ENCODE measurements around the gene CARHSP1.

The CARHSP1 gene

GRCh38 chr16:8855972-8856371 lies 12.8 kb downstream of the CARHSP1 start:
- Histone ChIP-seq H2BK5ac (ENCODE audit: low read depth, low read length, poor library complexity, severe bottlenecking) (no peak overlapping the region), H2AFZ (ENCODE audit: low read depth, low read length) (no peak overlapping the region), H3K36me3 (ENCODE audit: control insufficient read depth in 1 of 2, insufficient read depth in 2 of 2, low read depth in 1 of 2, low read length in 2 of 2) (peaks cover 72 to 79% of the 10 kb centered on the region in 2 experiments), H3K18ac (ENCODE audit: low read depth in 1 of 2, low read length in 2 of 2) (no peak overlapping the region), H3K4me2 (ENCODE audit: low read length, poor library complexity, severe bottlenecking) (no peak overlapping the region), H4K8ac (ENCODE audit: low read length) (no peak overlapping the region), H3K9me3 (ENCODE audit: control insufficient read depth, low read length) (no peaks in the 10 kb centered on the region), H3K27me3 (ENCODE audit: control insufficient read depth in 1 of 2, insufficient read depth in 1 of 2, low read length in 2 of 2) (no peaks in the 10 kb centered on the region), H3K79me1 (replicated peaks; ENCODE audit: low read length, poor library complexity, severe bottlenecking) (peaks cover 21% of the 10 kb centered on the region), H2BK12ac (ENCODE audit: low read length in 2 of 2) (no peak overlapping the region), H3K23ac (ENCODE audit: low read length in 2 of 2) (no peak overlapping the region), H3K27ac (ENCODE audit: low read length, poor library complexity, severe bottlenecking) (no peak overlapping the region), H4K91ac (ENCODE audit: low read length) (no peak overlapping the region), H2BK120ac (ENCODE audit: low read depth, low read length) (no peak overlapping the region), H3K4me1 (ENCODE audit: control insufficient read depth, insufficient read depth, low read depth, low read length) (peaks cover 35% of the 10 kb centered on the region), H3K9ac (ENCODE audit: low read length) (no peak overlapping the region), H2AK5ac (ENCODE audit: low read length, severe bottlenecking) (no peak overlapping the region), H3K14ac (ENCODE audit: low read length in 2 of 2) (no peak overlapping the region), H3K4ac (ENCODE audit: low read depth in 1 of 2, low read length in 2 of 2) (no peak overlapping the region), H3K4me3 (ENCODE audit: insufficient read depth in 1 of 2, low read depth in 1 of 2, low read length in 2 of 2) (no peak overlapping the region), H2BK15ac (ENCODE audit: low read depth, poor library complexity, severe bottlenecking) (no peak overlapping the region)
- DNase-seq: no peak
- WGBS: 70% methylated on average over 5 of the region's 5 CpGs

- no peak overlapping the region for H2AFZ ChIP-seq (ENCODE audit: low read depth, low read length)
- H3K23ac ChIP-seq (ENCODE audit: low read length in 2 of 2): no peak overlapping the region
- peaks cover 36% of the 10 kb centered on the region for H3K4me1 ChIP-seq (ENCODE audit: control insufficient read depth, insufficient read depth, low read depth, low read length)
- no peak overlapping the region for H3K14ac ChIP-seq (ENCODE audit: low read length in 2 of 2)
- peak overlapping the region; percentile 9 for H4K91ac ChIP-seq (ENCODE audit: low read length)
- no peak overlapping the region for H2BK15ac ChIP-seq (ENCODE audit: low read depth, poor library complexity, severe bottlenecking)
- H3K4me3 ChIP-seq (ENCODE audit: insufficient read depth in 1 of 2, low read depth in 1 of 2, low read length in 2 of 2): no peak overlapping the region
- H4K8ac ChIP-seq (ENCODE audit: low read length): no peak overlapping the region
- H3K36me3 ChIP-seq (ENCODE audit: control insufficient read depth in 1 of 2, insufficient read depth in 2 of 2, low read depth in 1 of 2, low read length in 2 of 2): peaks cover 79 to 81% of the 10 kb centered on the region in 2 experiments
- no peak overlapping the region for H2BK5ac ChIP-seq (ENCODE audit: low read depth, low read length, poor library complexity, severe bottlenecking)
- H3K27ac ChIP-seq (ENCODE audit: low read length, poor library complexity, severe bottlenecking): no peak overlapping the region
- no peak overlapping the region for H3K9ac ChIP-seq (ENCODE audit: low read length)
- no peak overlapping the region for H2BK120ac ChIP-seq (ENCODE audit: low read depth, low read length)
- H3K9me3 ChIP-seq (ENCODE audit: control insufficient read depth, low read length): no peaks in the 10 kb centered on the region
- DNase-seq: no peak
- H3K4ac ChIP-seq (ENCODE audit: low read depth in 1 of 2, low read length in 2 of 2): no peak overlapping the region
- no peak overlapping the region for H2BK12ac ChIP-seq (ENCODE audit: low read length in 2 of 2)
- peaks cover 21% of the 10 kb centered on the region for H3K79me1 ChIP-seq (replicated peaks; ENCODE audit: low read length, poor library complexity, severe bottlenecking)
- no peak overlapping the region for H3K18ac ChIP-seq (ENCODE audit: low read depth in 1 of 2, low read length in 2 of 2)
- H2AK5ac ChIP-seq (ENCODE audit: low read length, severe bottlenecking): no peak overlapping the region
- H3K4me2 ChIP-seq (ENCODE audit: low read length, poor library complexity, severe bottlenecking): no peak overlapping the region
- WGBS: 88% methylated on average over 9 of the region's 11 CpGs
- H3K27me3 ChIP-seq (ENCODE audit: control insufficient read depth in 1 of 2, insufficient read depth in 1 of 2, low read length in 2 of 2): no peaks in the 10 kb centered on the region
Measured at GRCh38 chr16:8855051-8855786, 13.6 kb downstream of the CARHSP1 start.

GRCh38 chr16:8854298-8854948 lies 14.4 kb downstream of the CARHSP1 start:
- Histone ChIP-seq H3K27me3 (ENCODE audit: control insufficient read depth in 1 of 2, insufficient read depth in 1 of 2, low read length in 2 of 2) (no peaks in the 10 kb centered on the region), H3K14ac (ENCODE audit: low read length in 2 of 2) (no peak overlapping the region), H2AFZ (ENCODE audit: low read depth, low read length) (no peak overlapping the region), H3K4me2 (ENCODE audit: low read length, poor library complexity, severe bottlenecking) (no peak overlapping the region), H3K4me3 (ENCODE audit: insufficient read depth in 1 of 2, low read depth in 1 of 2, low read length in 2 of 2) (no peak overlapping the region), H2BK15ac (ENCODE audit: low read depth, poor library complexity, severe bottlenecking) (no peak overlapping the region), H3K27ac (ENCODE audit: low read length, poor library complexity, severe bottlenecking) (peak overlapping the region; percentile 6), H2BK5ac (ENCODE audit: low read depth, low read length, poor library complexity, severe bottlenecking) (no peak overlapping the region), H2BK120ac (ENCODE audit: low read depth, low read length) (no peak overlapping the region), H3K4me1 (ENCODE audit: control insufficient read depth, insufficient read depth, low read depth, low read length) (peaks cover 35% of the 10 kb centered on the region), H2AK5ac (ENCODE audit: low read length, severe bottlenecking) (no peak overlapping the region), H3K23ac (ENCODE audit: low read length in 2 of 2) (no peak overlapping the region), H3K9ac (ENCODE audit: low read length) (no peak overlapping the region), H3K9me3 (ENCODE audit: control insufficient read depth, low read length) (no peaks in the 10 kb centered on the region), H4K91ac (ENCODE audit: low read length) (peak overlapping the region; percentile 18), H3K4ac (ENCODE audit: low read depth in 1 of 2, low read length in 2 of 2) (no peak overlapping the region), H2BK12ac (ENCODE audit: low read length in 2 of 2) (no peak overlapping the region), H3K79me1 (replicated peaks; ENCODE audit: low read length, poor library complexity, severe bottlenecking) (peaks cover 21% of the 10 kb centered on the region), H3K36me3 (ENCODE audit: control insufficient read depth in 1 of 2, insufficient read depth in 2 of 2, low read depth in 1 of 2, low read length in 2 of 2) (peaks cover 86 to 87% of the 10 kb centered on the region in 2 experiments), H4K8ac (ENCODE audit: low read length) (no peak overlapping the region), H3K18ac (ENCODE audit: low read depth in 1 of 2, low read length in 2 of 2) (peak overlapping the region in 1 of 2 experiments; percentile 22)
- 96% methylated on average over 6 of the region's 9 CpGs for WGBS
- no peak for DNase-seq

- no peak overlapping the region for H4K91ac ChIP-seq (ENCODE audit: low read length)
- H2BK5ac ChIP-seq (ENCODE audit: low read depth, low read length, poor library complexity, severe bottlenecking): no peak overlapping the region
- no peak overlapping the region for H3K18ac ChIP-seq (ENCODE audit: low read depth in 1 of 2, low read length in 2 of 2)
- H2AK5ac ChIP-seq (ENCODE audit: low read length, severe bottlenecking): no peak overlapping the region
- peaks cover 85 to 86% of the 10 kb centered on the region in 2 experiments for H3K36me3 ChIP-seq (ENCODE audit: control insufficient read depth in 1 of 2, insufficient read depth in 2 of 2, low read depth in 1 of 2, low read length in 2 of 2)
- H2BK12ac ChIP-seq (ENCODE audit: low read length in 2 of 2): no peak overlapping the region
- peaks cover 37% of the 10 kb centered on the region for H3K4me1 ChIP-seq (ENCODE audit: control insufficient read depth, insufficient read depth, low read depth, low read length)
- peaks cover 21% of the 10 kb centered on the region for H3K79me1 ChIP-seq (replicated peaks; ENCODE audit: low read length, poor library complexity, severe bottlenecking)
- H3K4me2 ChIP-seq (ENCODE audit: low read length, poor library complexity, severe bottlenecking): no peak overlapping the region
- H3K9me3 ChIP-seq (ENCODE audit: control insufficient read depth, low read length): no peaks in the 10 kb centered on the region
- H3K27me3 ChIP-seq (ENCODE audit: control insufficient read depth in 1 of 2, insufficient read depth in 1 of 2, low read length in 2 of 2): no peaks in the 10 kb centered on the region
- no peak overlapping the region for H2AFZ ChIP-seq (ENCODE audit: low read depth, low read length)
- no peak overlapping the region for H3K27ac ChIP-seq (ENCODE audit: low read length, poor library complexity, severe bottlenecking)
- no peak overlapping the region for H2BK15ac ChIP-seq (ENCODE audit: low read depth, poor library complexity, severe bottlenecking)
- H3K9ac ChIP-seq (ENCODE audit: low read length): no peak overlapping the region
- 73% methylated on average over 7 of the region's 7 CpGs for WGBS
- no peak overlapping the region for H4K8ac ChIP-seq (ENCODE audit: low read length)
- H3K4ac ChIP-seq (ENCODE audit: low read depth in 1 of 2, low read length in 2 of 2): no peak overlapping the region
- no peak overlapping the region for H2BK120ac ChIP-seq (ENCODE audit: low read depth, low read length)
- no peak overlapping the region for H3K4me3 ChIP-seq (ENCODE audit: insufficient read depth in 1 of 2, low read depth in 1 of 2, low read length in 2 of 2)
- no peak for DNase-seq
- H3K14ac ChIP-seq (ENCODE audit: low read length in 2 of 2): no peak overlapping the region
- H3K23ac ChIP-seq (ENCODE audit: low read length in 2 of 2): no peak overlapping the region
Measured at GRCh38 chr16:8853611-8854010, 15.2 kb downstream of the CARHSP1 start.

Measured in mesenchymal stem cell (in vitro differentiated cells and primary cell).